Fibroblast of skin of abdomen (primary cell): ENCODE data around the gene HDAC10.

ENCODE experiments used
- DNase-seq: peaks from one replicate; pipeline ENCODE4 v3.0.0-alpha.2; 2013

Gene HDAC10

DNA sequence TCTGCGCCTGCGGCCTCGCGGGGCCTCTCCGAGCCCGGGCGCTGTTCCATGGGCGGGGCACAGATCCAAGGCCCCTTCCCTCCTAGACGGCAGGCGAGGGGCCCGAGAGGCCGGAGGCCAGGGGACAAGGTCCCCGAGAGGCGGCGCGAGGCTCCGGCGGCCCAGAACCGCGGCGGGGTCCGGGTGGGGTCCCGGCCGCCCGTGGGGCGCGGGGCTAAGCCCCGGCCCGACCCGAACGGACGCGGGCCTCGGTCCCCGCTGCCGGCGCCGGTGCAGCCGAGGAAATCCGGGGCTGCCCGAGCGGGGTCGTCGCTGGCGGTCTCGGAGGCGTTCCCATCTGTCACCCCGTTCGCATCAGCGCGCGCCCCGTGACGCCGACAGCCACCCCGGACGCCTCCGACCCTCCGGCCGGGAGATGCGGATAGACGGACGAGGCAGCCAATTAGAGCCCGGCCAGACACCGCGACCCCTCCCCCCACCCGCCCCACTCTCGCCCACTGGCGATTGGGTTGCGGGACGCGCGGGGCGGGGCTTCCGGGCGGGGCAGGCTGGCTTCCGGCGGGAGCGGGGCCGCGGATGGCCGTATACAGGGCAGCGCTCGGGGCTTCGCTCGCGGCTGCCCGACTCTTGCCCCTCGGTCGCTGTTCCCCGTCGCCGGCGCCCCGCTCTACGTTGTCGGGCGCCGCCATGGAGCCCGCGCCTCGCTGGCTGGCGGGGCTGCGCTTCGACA lies 50.4 kb downstream of the HDAC10 start, which contains the start of gene SELENOO:
TSS of gene SELENOO (plus strand) at position 551 of the 730 bp plus-strand sequence. CDS start at position 577, 26 bp downstream.
- peak; percentile 88 for DNase-seq

DNA sequence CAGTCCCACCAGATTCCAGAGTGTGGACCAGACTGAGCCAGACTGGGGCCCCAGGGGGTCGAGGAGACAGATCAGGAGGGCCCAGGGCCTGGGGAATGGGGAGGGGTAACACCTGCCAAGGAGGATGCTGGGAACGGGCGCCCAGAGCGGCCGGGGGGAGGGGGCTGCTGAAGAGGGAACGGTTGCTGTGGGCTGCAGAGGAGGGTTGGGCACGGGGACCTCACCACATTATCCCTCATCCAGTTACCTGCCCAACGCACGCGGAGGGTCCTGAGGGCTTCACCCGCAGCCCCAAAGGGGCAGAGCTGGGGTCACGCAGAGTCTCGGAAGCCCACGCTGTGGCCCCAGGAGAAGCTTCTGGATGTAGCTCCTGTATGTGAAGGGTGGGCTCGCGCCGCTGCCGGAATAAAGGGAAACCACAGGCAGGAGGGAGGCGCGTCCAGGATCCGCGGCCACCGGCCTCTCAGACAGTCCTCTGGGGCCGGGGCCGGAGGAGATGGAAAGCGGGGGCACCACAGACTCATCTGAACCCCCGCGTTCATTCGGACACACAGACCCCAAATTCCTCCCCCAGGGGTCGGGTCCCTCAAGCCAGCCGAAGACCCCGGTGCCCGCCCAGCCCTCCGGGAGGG lies 51.1 kb downstream of the HDAC10 start:
- no peak for DNase-seq

DNA sequence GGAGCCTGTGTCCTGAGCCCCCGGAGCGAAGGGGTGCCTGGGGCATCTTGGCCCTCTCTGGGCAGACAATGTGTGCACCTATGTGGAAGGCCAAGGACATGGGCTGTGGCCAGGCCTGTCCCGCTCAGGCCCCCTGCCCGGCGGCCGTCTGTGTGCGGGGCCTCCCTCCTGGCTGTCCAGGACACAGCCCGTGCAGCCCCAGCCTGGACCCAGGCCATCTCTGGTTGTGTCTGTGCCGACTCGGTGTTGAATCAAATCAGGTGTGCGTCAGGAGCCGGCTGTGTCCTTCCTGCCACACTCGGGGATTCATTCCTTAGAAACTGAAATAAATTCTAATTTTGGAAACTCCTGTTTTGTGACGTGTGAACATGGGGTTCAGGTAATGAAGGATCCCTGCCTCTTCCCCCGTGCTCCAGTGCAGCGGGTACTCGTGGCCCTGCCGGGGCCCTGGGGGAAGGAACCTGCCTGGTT lies 51.8 kb downstream of the HDAC10 start:
- no peak for DNase-seq

DNA sequence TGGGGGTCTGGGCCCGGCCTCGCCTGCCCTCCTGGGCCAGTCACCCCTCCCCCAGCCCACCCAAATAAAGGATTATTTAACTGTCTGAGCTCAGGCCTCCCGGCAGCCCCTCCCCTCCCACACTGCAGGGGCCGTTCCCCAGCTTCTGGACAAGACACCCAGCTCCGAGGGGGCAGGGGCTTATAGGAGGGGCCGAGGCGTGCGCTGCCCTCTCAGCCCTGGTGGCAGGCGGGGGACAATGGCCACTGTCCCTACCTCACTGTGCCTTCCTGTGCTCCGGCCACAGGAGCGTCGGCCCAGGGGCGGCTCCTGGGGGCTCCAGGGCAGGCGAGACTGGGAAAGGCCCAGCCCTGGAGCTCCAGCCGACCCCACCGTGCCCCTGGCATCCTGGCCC lies 52.4 kb downstream of the HDAC10 start:
- DNase-seq, result no peak

DNA sequence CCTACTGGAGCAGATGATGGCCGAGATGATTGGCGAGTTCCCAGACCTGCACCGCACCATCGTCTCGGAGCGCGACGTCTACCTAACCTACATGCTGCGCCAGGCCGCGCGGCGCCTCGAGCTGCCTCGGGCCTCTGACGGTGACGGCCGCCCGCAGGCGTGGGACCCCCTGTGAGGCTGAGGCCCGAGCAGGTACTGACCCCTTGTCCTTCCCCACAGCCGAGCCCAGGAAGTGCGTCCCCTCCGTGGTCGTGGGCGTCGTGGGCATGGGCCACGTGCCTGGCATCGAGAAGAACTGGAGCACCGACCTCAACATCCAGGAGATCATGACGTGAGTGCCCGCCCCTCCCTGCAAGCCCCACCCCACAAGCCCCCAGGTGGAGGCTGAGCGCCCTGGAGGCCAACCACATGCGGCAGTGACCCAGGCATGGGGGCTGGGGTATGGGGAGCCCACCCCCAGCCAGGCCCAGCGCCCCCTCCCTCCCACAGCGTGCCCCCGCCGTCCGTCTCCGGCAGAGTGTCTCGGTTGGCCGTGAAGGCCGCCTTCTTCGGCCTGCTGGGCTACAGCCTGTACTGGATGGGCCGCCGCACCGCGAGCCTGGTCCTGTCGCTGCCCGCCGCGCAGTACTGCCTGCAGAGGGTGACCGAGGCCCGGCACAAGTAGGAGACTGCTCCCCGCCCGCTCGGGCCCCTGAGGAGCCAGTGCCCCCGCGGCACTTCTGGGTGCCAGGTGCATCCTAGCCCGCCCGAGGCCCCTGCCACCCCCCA lies 53.0 kb downstream of the HDAC10 start:
- DNase-seq, result no peak

DNA sequence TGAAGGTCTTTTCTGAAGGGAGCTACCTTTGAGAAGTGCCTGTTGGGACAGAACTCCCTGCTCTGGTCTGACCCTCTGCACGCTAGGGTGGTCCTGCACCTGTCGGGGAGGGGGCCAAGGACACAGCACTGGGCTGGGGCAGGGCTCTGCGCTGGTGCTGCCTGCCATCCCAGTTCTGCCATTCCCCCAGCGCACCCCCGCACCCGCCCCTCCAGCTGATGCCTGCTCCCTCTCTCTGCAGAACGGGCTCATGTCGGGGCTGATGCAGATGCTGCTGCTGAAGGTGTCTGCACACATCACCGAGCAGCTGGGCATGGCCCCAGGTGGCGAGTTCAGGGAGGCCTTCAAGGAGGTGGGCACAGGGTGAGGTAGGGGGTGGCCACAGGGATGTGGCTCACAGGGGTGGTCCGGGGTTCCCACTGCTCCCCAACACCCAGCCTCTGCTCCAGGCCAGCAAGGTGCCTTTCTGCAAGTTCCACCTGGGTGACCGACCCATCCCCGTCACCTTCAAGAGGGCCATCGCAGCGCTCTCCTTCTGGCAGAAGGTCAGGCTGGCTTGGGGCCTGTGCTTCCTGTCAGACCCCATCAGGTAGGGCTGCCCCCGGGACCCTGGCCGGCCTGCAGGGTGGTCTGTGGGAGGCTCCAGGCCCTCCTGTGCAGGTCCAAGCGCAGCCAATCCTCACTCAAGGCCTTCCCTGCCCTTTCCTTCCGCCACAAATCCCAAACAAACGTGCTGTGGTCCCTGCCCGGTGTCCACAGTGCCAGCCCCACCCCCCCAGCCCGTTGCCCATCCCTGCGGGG lies 53.9 kb downstream of the HDAC10 start:
- no peak for DNase-seq

DNA sequence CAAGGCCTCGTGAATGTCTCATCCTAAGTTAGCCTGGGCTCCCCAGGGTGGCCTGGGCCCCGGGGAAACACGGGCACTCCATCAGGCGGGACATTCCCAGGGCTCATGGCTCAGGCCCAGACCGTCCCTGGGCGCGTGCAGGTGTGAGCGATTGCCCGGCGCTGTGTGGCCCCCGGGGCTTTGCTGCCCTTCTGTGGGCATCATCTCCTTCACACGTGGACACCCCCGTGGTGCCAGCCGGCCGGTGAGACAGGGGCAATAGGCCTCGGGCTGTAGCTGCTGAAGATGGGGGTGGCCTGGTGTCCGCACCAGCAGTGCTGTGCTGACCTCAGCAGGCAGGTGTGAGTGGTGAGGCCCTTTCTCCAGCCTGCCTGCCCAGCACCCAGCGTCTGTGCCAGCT lies 54.8 kb downstream of the HDAC10 start:
- no peak for DNase-seq
